ENCODE data around the gene MMP25. TPM values are rescaled to one million over a fixed set of nuclear protein-coding genes. Genes with fewer than 3 reads are reported as not detected.

MMP25 gene
- total and polyA plus RNA-seq, 10 of the 15 experiments (the other 5 are each of a cell fraction or from before 2014, with no cell fraction given), result 0.03 to 0.36 (median 0.13) TPM; not detected in 1

DNA sequence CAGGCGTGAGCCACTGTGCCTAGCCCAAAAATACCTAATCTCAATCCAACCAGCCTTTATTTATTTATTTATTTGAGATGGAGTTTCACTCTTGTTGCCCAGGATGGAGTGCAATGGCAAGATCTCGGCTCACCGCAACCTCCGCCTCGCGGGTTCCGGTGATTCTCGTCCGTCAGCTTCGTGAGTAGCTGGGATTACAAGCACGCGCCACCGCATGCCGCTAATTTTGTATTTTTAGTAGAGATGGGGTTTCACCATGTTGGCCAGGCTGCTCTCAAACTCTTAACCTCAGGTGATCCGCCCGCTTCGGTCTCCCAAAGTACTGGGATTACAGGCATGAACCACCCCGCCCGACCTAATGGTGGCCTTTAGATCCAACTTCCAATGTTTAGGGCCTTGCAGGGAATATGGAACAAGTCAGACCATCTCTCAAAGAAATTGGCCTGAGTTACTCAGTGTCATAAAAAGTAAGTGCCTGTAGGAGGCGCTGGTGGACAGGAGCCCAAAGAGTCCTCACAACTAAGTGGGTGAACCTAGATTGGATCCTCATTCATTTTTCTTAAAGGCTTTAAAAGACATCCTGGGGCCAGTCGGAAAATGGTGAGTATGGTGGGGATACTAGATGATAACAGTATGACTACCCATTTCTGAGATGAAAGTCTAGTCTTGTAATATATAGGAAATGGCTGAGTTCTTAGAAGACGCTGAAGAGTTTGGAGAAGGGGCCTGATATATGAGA lies 48.1 kb downstream of the MMP25 start:
- in situ Hi-C loops (cut with MboI) (loop anchor here (5.0 kb wide), 1 partner anchor 32 kb away; no protein-coding TSS in a partner anchor), intact Hi-C loops (cut with micrococcal nuclease; ENCODE audit: unreplicated experiment) (loop anchor here (1.0 to 2.0 kb wide), 2 partner anchors 34 to 35 kb away; no protein-coding TSS in a partner anchor)
- Histone ChIP-seq H3K9ac (ENCODE audit: control insufficient read depth, insufficient read depth, low read length) (no peak overlapping the region), H3K79me2 (ENCODE audit: control insufficient read depth, insufficient read depth, low read length) (no peaks in the 10 kb centered on the region), H3K4me3 (no peak overlapping the region), H3K36me3 (ENCODE audit: control insufficient read depth in 2 of 2, insufficient read depth in 2 of 2, low read length in 1 of 2) (no peaks in the 10 kb centered on the region), H3K27me3 (replicated peaks in 1 of 2; ENCODE audit: control insufficient read depth in 2 of 2, insufficient read depth in 2 of 2, low read length in 1 of 2) (no peaks in the 10 kb centered on the region), H3K9me3 (replicated peaks; ENCODE audit: control insufficient read depth, insufficient read depth, low read length) (no peaks in the 10 kb centered on the region), H4K20me1 (ENCODE audit: control insufficient read depth, insufficient read depth) (no peaks in the 10 kb centered on the region), H3K4me2 (ENCODE audit: control insufficient read depth, insufficient read depth) (no peak overlapping the region), H3K4me1 (ENCODE audit: control insufficient read depth, insufficient read depth, low read length) (peaks cover 6% of the 10 kb centered on the region; the same call in 1 of the 2 replicates), H3K27ac (ENCODE audit: control insufficient read depth, insufficient read depth) (no peak overlapping the region), H2AFZ (ENCODE audit: control insufficient read depth, low read depth, low read length) (no peak overlapping the region)
- WGBS (ENCODE audit: insufficient coverage, insufficient replicate concordance, low lambda C conversion rate, missing lambda C conversion rate), result 38% methylated on average over 22 of the region's 22 CpGs
- BruUV-seq (replicated peaks), result no TSS peak
- DNase-seq (ENCODE audit: low read depth, low spot score), result no peak
- ChIA-PET POLR2A (interaction anchor here (0.7 kb wide), 1 partner anchor 40 kb away, joined by 6 read pairs; no protein-coding TSS in a partner anchor), CTCF (interaction anchor here (1.2 to 21.2 kb wide), 8 partner anchors 17 to 74 kb away, joined by 5 to 396 read pairs (median 8); partner anchors contain the start of gene ZNF213), RAD21 (ENCODE audit: unreplicated experiment) (interaction anchor here (5.3 kb wide), 1 partner anchor 35 kb away, joined by 55 read pairs; no protein-coding TSS in a partner anchor), SMC1A (ENCODE audit: uncharacterized antibody, unreplicated experiment) (interaction anchor here (2.7 kb wide), 1 partner anchor 34 kb away, joined by 22 read pairs; no protein-coding TSS in a partner anchor)
- peak; percentile 56 for FAIRE-seq
- peak; percentile 72 for ATAC-seq
- TF ChIP-seq CHD4 (IDR thresholded peaks at IDR 0.05), result no peak
- TF ChIP-seq, protein P1, sequence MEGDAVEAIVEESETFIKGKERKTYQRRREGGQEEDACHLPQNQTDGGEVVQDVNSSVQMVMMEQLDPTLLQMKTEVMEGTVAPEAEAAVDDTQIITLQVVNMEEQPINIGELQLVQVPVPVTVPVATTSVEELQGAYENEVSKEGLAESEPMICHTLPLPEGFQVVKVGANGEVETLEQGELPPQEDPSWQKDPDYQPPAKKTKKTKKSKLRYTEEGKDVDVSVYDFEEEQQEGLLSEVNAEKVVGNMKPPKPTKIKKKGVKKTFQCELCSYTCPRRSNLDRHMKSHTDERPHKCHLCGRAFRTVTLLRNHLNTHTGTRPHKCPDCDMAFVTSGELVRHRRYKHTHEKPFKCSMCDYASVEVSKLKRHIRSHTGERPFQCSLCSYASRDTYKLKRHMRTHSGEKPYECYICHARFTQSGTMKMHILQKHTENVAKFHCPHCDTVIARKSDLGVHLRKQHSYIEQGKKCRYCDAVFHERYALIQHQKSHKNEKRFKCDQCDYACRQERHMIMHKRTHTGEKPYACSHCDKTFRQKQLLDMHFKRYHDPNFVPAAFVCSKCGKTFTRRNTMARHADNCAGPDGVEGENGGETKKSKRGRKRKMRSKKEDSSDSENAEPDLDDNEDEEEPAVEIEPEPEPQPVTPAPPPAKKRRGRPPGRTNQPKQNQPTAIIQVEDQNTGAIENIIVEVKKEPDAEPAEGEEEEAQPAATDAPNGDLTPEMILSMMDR (IDR thresholded peaks at IDR 0.05 in 2 of 3, conservative IDR thresholded peaks at IDR 0.05 in 1 of 3; ENCODE audit: control insufficient read depth in 2 of 3, extremely low read depth in 1 of 3, insufficient read depth in 1 of 3, low read depth in 3 of 3, low read length in 3 of 3), result peak; percentile 64 to 75 (median 68)
- TF ChIP-seq MTA3 (IDR thresholded peaks at IDR 0.05; ENCODE audit: borderline replicate concordance, low read length), result no peak
- TF ChIP-seq TARDBP (IDR thresholded peaks at IDR 0.05; ENCODE audit: borderline replicate concordance), result no peak
- TF ChIP-seq SUZ12 (IDR thresholded peaks at IDR 0.05; ENCODE audit: unreplicated experiment), result no peak
- TF ChIP-seq, protein P2, sequence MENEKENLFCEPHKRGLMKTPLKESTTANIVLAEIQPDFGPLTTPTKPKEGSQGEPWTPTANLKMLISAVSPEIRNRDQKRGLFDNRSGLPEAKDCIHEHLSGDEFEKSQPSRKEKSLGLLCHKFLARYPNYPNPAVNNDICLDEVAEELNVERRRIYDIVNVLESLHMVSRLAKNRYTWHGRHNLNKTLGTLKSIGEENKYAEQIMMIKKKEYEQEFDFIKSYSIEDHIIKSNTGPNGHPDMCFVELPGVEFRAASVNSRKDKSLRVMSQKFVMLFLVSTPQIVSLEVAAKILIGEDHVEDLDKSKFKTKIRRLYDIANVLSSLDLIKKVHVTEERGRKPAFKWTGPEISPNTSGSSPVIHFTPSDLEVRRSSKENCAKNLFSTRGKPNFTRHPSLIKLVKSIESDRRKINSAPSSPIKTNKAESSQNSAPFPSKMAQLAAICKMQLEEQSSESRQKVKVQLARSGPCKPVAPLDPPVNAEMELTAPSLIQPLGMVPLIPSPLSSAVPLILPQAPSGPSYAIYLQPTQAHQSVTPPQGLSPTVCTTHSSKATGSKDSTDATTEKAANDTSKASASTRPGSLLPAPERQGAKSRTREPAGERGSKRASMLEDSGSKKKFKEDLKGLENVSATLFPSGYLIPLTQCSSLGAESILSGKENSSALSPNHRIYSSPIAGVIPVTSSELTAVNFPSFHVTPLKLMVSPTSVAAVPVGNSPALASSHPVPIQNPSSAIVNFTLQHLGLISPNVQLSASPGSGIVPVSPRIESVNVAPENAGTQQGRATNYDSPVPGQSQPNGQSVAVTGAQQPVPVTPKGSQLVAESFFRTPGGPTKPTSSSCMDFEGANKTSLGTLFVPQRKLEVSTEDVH (IDR thresholded peaks at IDR 0.05; ENCODE audit: low read depth, partially characterized antibody), result no peak
- TF ChIP-seq BHLHE40 (IDR thresholded peaks at IDR 0.05; ENCODE audit: borderline replicate concordance in 1 of 2, low read depth in 2 of 2, low read length in 1 of 2), result no peak
- TF ChIP-seq BACH1 (IDR thresholded peaks at IDR 0.05; ENCODE audit: borderline replicate concordance), result no peak
- TF ChIP-seq WRNIP1 (IDR thresholded peaks at IDR 0.05; ENCODE audit: borderline replicate concordance, low read depth, low read length), result no peak
- TF ChIP-seq PKNOX1 (IDR thresholded peaks at IDR 0.05), result no peak
- no peak for TF ChIP-seq NFIC (IDR thresholded peaks at IDR 0.05; ENCODE audit: low read depth, low read length)
- TF ChIP-seq SIX5 (IDR thresholded peaks at IDR 0.05; ENCODE audit: low read depth, low read length, severe bottlenecking), result no peak
- TF ChIP-seq RFX5 (IDR thresholded peaks at IDR 0.05; ENCODE audit: low read depth, low read length), result no peak
- TF ChIP-seq SMAD5 (IDR thresholded peaks at IDR 0.05; ENCODE audit: low read depth), result no peak
- peak; percentile 36; the same call in 1 of the 2 replicates for TF ChIP-seq SMC3 (IDR thresholded peaks at IDR 0.05; ENCODE audit: borderline replicate concordance, low read length)
- TF ChIP-seq NR2C2 (IDR thresholded peaks at IDR 0.05; ENCODE audit: borderline replicate concordance, control insufficient read depth, insufficient read length, low read depth), result no peak
- TF ChIP-seq ATF7 (IDR thresholded peaks at IDR 0.05; ENCODE audit: low read depth), result no peak
- TF ChIP-seq ZSCAN29 (IDR thresholded peaks at IDR 0.05), result no peak
